ENCODE results near the gene FPR2.
"Not testable (repeated sequence)": the region's sequence is repeated elsewhere in the genome, so short reads cannot be mapped to it uniquely, and the experiment has no call there.

FPR2 gene

DNA sequence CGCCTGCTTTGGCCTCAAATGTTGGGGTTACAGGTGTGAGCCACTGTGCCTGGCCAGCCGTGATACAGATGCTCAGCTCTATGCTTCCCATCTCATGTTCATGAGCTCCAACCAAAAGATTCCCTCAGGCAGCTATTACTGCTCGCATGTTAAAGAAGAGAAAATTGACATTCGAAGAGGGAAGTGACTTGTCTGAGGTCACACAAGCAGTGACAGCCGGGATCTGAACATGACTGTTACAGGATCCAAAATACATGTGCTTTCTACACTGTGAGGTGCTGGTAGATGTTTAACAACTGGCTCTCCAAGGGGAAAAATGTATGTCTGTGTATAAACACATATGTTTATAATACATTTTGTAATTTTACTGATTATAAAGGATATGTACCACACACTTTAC lies 20.6 kb upstream of the FPR2 start:
- no peak for DNase-seq

DNA sequence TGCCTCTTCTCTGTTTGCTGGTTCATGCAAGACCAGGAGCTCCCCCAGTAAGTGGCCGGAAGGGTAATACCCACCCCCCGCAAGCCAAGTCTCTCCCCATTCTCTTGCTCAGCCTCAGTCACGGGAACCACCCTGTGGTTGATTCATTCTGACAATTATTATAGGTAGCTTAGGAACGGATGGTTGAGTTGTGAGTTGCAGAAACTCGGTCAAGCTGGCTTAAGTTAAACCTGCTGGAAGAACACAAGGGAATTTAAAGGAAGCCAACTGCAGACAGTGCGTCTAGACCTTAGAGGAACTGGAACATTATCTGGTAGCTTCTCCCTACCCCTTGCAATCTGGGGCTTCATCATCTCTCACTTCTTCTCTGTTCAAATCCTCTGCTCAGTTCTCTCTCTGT lies 18.2 kb upstream of the FPR2 start:
- DNase-seq = no peak

DNA sequence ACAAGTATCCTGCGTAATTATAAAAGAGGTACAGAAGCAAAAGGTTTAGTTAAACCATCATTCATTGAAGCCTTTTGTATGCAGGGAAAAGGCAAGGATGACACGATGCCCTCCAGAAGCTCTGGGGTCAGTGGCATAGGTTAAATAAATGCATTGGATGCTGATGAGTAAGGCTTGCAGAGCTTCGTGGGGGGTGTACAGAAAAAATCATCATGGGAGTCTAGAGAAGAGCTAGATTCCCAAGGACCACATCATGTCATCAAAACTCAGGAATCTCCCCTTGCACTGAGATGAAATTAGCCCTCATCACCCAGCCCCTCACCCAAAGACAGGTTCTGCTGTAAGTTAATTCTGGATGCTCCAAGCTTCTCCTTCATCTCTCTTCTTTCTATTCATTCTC lies 17.6 kb upstream of the FPR2 start:
- no peak for DNase-seq

DNA sequence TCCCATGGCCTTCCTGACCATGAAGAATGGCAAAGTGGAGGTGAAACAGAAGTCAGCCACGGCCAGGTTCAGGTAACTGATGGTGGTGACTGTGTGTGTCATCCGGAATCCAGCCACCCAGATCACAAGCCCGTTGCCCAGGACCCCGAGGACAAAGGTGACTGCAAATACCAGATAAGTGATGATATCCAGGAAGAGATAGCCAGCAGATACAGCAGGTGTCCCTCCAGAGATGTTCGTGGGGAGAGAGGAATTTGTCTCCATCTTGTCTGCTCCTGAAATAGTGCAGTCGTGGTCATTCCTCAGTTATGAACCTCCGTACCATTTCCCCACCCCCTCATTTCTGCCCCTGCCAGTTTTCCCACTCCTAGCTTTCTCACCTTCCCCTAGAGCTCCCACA lies 14.2 kb upstream of the FPR2 start:
- no peak for DNase-seq

DNA sequence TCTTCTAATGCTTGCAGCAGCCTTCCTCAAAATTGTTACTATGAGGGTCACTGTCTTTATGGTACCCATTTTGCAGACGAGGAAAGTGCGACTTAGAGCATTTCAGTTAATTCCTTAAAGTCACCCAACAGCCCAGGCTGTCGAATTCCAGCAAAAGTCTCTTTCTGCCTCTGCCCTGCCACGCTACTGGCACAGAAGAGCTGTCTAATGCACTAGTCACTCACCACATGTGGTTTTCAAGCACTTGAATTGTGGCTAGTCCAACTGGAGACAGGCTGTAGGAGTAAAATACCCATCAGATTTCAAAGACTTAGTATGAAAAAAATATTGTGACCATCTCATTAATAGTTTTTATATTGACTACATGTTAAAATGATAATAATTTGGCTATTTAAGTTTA lies 11.0 kb upstream of the FPR2 start:
- no peak for DNase-seq

DNA sequence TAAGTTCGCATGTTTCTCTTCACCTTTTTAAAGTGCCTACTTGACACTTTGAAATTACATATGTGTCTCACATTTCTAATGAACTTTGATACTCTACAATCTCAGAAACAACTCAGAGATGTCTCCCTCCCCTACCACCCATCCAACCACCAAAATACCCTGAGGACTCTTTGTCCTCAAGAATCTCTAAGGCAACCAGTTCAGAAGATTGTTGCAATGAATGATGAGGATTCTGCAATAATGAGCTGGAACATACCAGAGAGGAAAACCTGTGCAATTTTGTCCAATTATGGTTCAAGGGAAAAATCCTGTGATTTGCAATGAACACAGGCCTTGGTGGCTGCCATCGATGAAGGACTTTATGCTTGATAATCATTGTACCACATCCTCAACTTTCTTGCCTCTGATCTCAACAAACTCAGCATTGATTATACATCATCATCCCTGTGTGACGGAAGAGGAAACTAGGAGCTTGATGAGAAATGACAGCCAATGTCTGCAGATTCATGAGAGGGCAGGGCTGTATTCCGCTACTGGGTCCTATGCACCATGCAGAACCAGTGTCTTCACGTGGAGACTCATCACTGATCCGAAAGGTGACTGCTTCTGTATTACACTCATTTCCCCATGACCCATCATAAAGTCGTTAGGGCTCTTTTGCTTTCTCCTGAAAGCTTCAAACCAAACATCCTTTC lies 10.4 kb upstream of the FPR2 start:
- no peak for DNase-seq

DNA sequence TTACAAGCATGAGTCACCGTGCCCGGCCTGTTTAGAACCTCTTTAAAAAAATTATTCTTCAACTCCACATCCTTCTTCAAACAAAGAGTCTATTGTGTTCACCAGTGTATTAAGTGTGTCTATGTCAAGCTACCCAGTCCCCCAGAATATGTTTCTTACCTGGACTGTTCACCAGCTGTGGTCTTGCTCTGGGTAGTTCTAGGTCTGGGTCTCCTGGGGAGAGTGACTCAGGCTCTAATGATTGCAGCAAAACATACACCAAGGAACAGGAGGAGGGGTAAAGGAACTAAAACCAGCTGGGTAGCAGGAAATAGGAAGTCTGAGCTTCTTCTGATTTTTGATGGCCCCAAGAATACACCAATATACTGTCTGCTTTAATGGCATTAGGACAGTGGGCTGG lies 9.3 kb upstream of the FPR2 start, which contains the start of gene FPR1:
Gene FPR1, minus strand, starts transcription at position 224 of the 400 bp plus-strand sequence. CDS start 4,884 bp downstream, outside the sequence.
- DNase-seq = no peak

DNA sequence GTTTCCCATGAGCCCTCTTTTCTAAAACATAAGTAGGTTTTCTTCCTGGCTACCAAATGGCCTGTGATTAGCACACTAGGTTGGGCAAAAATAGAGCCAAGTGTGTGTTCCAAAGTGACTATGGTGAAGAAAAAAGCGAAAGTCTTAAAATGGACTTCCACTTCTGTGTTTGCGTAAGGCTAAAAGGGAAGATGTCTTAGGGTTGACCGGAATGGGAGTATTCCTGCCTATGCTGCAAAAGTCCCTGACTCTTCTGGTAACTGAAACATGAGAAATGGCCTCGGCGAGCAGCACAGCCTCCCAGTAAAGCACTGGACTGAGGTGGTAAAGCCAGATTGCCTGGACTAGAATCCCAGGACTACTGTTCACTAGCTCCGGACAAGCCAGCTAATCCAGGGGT lies 6.9 kb upstream of the FPR2 start:
- no peak for DNase-seq

DNA sequence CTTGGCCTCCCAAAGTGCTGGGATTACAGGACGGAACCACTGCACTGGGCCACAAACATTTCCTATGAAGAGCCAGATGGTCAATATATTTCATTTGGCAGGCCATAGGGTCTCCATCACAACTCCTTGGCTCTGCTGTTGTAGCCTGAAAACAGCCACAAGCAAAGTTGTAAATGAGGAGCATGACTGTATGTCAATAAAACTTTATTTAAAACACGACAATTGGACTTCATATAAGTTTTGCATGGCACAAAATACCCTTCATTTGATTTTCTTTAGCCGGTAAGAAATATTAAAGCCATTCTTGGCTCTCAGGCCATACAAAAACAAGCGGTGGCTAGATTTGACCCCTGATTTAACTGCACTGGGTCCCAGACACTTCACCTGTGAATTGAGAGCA lies 6.2 kb upstream of the FPR2 start:
- DNase-seq = no peak

DNA sequence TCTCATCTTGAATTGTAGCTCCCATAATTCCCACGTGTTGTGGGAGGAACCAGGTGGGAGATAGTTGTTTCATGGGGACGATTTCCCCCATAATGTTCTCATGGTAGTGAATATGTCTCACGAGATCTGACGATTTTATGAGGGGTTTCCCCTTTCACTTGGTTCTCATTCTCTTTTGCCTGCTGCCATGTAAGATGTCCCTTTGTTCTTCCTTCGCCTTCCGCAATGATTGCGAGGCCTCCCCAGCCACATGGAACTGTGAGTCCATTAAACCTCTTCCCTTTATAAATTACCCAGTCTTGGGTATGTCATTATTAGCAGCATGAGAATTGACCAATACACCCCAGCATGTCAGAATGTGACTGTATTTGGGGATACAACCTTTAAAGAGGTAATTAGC lies 5.4 kb upstream of the FPR2 start:
- no peak for DNase-seq

DNA sequence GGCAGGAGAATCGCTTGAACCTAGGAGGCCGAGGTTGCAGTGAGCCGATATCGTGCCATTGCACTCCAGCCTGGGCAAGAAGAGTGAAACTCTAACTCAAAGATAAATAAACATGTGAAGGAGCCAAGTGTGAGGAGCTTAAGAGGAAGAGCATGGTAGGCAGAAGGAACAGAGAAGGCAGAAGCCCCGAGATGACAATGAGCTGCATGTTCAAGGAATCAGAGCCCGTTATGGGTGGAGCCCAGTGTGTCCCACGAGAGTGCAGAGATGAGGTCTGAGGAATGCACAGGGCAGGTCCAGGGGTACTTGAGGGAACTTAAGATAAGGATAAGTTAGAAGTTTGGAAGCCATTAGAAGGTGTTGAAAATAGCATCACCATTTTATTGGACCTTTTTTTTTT lies 716 bp downstream of the FPR2 start:
- no peak for DNase-seq

DNA sequence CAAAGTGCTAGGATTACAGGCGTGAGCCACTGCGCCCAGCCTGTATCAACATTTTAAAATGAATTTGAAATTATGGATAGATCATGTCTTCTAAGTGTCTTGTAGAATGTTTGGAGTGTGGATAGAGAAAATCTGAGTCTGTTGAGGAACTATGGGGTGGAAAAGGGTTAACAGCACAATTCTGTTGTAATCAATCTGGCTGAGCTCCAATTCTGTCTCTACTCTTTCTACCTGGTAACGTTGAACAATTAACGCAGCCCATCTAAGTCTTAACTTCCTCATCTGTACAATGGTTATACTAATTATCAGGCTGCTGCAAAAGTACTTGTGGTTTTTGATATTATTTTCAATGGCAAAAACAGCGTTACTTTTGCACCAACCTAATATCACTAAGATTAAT lies 4.1 kb downstream of the FPR2 start:
- DNase-seq = no peak

DNA sequence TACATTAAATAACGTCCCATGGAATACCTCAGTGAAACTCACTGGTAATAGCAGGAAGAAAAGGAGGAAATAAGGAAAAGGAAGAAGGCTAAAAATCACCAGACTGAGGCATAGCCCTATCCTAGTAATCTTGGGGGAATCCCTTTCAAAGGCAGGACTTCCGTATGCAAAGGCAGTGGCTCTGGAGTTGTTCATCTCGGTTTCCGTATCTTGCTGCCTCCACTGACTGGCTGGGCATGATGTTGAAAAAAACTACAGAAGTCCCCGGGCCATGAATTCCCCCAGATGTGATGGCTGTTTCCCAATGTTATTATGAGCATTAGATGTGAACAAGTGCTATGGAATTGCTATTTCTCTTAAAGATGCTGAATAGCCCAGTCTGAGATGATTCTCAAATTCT lies 5.5 kb downstream of the FPR2 start:
- DNase-seq = no peak

DNA sequence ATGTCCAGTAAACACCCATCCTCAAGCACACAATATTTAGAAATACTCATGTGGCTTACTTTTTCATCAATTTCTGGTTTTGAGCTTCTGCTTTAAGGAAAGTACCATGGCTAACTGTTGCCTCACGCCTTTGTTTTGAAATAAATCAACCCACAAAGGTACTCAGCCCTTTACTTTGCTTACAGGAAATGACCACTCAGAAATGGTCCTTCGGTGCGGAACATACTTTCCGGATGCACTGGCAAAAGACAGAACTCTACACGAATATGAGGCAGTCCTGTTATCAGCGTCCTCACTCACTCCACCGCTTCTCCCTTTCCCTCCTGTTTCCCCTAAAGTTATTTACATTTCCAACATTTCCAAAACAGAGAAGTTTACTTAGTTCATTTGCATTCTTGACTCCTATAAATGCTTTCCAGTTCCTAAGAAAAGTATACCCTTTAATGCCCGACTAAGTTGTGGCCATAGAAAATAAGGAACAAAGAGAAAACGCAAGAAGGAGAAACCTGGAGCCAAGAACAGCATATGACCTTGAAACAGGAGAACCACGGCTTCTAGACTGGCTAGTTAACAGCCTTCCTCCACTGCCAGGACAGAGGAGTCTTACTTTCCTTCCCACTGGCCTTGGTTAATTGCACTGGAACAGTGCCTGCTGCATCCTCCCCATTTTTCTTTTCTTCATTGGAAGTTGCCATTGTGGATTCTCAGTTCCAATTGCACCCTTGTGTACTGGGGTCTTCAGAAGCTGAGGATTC lies 10.6 kb downstream of the FPR2 start:
- DNase-seq = no peak

DNA sequence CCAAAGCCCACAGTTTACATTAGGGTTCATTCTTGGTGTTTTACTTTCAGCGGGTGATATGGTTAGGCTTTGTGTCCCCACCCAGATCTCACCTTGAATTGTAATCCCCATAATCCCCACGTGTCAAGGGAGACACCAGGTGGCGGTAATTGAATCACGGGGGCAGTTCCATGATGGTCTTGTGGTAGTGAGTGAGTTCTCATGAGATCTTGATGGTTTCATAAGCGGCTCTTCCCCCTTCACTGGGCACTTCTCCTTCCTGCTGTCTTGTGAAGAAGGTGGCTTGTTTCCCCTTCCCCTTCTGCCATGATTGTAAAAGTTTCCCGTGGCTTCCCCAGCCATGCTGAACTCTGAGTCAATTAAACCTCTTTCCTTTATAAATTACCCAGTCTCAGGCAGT lies 12.0 kb downstream of the FPR2 start:
- DNase-seq = no peak

DNA sequence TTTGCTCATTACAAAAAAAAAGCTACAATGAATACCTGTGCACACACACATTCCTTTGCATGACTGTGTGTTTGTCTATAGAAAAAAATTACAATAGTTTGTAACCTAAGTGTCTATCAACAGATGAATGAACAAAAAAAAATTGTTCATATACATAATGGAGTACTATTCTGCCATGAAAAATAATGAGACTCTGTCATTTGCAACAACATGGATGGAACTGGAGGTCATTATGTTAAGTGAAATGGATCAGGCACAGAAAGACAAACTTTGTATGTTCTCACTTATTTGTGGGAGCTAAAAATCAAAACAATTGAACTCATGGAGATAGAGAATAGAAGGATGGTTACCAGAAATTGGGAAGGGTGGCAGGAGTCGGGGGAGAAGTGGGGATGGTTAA lies 15.6 kb downstream of the FPR2 start:
- DNase-seq = not testable (repeated sequence)

DNA sequence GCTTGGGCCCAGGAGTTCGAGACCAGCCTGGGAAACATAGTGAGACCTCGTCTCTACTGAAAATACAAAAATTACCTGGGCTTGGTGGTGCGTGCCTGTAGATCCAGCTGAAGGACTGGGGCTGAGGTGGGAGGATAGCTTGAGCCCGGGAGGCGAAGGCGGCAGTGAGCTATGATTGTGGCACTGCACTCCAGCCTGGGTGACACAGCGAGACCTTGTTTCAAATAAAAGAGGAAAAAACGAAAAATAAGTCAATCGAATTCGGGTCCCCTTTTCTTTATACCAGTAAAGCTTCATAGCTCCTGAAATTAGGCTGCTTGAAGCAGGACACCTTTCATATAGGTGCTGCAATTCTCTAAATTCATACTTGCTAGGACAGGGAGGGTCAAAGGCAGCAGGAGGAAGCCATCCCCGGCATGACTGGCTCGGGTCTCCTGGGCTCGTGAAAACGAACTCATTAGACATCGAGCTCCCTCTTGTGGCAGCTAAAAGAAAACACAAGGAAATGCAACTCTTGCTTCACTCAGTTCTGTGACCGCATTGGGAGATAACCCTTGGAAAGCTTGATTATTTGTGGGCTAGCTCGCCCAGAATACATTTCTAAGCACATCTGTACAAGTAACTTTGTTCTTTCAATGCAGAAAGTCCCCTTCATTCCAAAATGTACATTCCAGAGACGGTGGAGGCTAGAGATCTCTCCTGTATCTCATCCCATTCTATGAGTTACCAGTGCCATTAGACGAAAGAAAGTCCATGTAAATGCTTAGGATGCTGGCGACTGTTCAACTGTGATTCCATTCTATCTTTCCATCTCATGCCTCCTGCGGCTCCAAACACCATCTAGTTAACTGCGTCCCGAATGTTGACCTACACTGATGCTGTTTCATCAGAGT lies 16.8 kb downstream of the FPR2 start:
- DNase-seq = peak; percentile 19

DNA sequence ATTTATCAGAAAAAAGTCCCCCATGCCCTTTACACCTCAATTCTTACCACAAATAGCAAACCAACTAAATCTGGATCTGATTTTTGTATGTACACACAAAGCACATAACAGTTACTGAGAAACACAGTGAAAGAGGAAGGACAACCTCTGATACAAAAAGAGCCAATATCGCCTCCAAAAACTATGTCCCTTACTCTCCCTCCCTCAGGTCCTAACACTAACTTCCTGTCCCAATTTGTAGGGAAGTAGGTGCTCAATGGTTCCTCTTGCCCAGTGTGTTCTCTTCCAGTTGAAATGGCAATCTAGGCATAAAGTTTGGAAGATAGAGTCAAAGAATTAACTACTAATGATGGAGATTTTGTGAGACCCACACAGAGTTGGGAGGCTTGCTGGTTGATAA lies 18.2 kb downstream of the FPR2 start:
- no peak for DNase-seq

DNA sequence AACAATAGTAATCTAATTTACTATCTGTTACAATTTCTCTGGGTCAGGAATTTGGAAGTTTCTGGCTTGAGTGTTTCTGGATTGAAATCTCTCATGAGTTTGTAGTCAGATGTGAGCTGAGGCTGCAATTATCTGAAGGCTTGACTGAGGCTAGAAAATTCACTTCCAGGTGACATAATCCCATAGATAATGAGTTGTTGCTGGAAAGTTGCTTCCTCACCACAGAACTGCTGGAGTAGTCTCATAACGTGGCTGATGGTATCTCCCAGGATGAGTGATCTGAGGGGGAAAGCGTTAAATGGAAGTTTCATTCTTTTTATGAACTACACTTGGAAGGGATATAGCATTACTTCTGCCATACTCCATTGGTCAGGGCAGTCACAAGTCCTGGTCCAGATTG lies 18.7 kb downstream of the FPR2 start:
- DNase-seq = no peak

DNA sequence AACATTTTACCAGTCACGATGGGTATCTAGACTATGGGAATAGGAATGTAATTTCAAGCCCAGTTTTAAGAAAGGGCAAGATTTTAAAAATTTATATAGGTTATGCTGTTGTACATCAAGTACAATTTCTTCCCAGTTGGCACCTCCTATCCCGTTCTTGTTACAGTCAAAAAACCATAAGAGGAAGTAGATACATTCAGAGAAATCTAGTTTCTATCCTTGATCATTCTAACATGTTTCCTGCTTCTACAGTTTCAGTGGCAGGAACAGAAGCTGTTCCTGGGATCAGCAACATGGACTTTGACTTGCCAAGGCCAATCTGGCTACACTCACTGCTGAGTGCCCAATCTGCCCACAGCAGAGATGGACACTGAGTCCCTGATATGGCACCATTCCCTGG lies 19.3 kb downstream of the FPR2 start:
- no peak for DNase-seq

DNA sequence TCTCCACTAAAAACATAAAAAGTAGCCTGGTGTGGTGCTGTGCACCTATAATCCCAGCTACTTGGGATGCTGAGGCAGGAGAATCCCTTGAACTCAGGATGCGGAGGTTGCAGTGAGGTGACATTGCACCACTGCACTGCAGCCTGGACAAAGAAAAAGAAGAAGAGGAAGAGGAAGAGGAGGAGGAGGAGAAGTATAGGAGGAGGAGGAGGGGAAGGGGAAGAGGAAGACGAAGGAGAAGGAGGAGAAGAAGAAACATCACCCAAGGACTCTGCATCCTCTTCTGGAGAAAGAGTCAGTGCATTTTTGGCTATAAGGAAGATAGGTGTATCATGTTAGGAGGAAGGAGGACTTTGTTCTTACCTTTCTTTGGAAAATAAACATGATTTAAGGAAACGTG lies 21.0 kb downstream of the FPR2 start:
- no peak for DNase-seq

DNA sequence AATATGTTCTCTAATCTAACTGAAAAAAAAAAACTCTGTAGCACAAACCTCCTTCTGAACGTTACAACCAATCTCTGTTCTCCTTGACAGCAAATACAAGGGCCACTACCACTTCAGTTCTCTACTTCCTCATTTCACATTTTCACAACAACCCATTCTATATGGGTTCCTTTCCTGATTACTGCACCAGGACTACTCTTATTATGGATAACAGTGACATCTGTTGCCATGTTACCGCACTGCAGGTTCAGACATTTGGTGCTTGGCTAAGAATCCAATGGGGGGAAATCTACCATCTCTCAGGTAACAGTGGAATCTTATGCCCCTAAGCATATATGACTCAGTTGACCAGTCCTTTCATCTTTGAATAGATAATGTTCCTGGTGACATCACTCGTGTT lies 22.4 kb downstream of the FPR2 start:
- DNase-seq = no peak

DNA sequence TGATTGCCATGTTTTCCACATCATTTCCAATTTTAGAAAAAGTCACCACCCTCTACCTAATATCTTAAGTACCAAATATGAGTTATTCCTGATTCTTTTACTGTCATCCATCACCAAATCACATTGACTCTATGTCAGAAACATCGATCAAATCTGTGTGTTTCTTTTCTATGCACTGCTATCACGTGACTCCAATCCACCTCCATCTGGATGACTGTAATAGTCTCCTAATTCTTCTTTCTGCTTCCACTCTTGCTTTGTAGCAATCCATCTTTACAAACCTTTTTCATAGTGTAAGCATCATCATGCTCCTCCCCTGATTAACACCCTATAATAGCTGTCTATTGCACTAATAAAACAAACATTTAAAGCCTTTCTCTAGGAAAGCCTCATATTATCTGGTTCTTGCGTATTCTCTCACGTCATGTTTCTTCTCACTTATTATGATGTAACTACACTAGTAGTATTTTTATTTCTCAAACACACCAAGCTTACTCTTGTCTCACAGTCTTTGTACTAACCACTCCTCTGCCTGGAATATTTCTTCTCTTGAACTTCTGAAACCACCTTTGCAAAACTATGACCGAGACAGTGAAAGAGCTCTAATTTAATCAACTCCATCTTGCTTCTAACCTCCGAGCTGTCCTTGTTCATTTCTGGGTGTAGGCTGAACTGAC lies 23.3 kb downstream of the FPR2 start:
- no peak for DNase-seq
